ENCODE results near the gene ABCA13. TPM values are rescaled to one million over a fixed set of nuclear protein-coding genes. Genes with fewer than 3 reads are reported as not detected.

ABCA13 gene
- total RNA-seq, 1 donor from 2014 or later = 0.12 TPM

DNA sequence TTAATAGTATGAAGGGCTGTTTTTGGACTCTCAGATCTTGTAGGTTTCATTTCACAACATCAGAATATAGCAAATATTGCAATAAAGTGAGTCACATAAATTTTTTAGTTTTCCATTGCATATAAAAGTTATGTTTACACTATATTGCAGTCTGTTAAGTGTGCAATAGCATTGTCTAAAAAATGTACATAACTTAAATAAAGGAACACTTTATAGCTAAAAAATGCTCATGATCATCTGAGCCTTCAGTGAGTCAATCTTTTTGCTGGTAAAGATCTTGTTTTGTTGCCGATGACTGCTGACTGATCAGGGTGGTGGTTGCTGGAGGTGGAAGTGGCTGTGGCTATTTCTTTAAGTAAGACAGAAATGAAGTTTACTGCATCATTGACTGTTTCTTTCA is 42.0 kb downstream of the ABCA13 start:
- Mint-ChIP-seq H3K27me3 (no peaks in the 10 kb centered on the region), H3K4me1 (ENCODE audit: low read depth) (peaks cover 5% of the 10 kb centered on the region), H3K9me3 (ENCODE audit: low read depth) (peaks cover 16% of the 10 kb centered on the region), H3K4me3 (ENCODE audit: low read depth) (no peak overlapping the region), H3K27ac (no peak overlapping the region), H3K36me3 (ENCODE audit: insufficient read depth) (peaks cover 2% of the 10 kb centered on the region)
- TF ChIP-seq, protein P1, sequence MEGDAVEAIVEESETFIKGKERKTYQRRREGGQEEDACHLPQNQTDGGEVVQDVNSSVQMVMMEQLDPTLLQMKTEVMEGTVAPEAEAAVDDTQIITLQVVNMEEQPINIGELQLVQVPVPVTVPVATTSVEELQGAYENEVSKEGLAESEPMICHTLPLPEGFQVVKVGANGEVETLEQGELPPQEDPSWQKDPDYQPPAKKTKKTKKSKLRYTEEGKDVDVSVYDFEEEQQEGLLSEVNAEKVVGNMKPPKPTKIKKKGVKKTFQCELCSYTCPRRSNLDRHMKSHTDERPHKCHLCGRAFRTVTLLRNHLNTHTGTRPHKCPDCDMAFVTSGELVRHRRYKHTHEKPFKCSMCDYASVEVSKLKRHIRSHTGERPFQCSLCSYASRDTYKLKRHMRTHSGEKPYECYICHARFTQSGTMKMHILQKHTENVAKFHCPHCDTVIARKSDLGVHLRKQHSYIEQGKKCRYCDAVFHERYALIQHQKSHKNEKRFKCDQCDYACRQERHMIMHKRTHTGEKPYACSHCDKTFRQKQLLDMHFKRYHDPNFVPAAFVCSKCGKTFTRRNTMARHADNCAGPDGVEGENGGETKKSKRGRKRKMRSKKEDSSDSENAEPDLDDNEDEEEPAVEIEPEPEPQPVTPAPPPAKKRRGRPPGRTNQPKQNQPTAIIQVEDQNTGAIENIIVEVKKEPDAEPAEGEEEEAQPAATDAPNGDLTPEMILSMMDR (IDR thresholded peaks at IDR 0.05; ENCODE audit: unreplicated experiment) = no peak
- no peak for DNase-seq (ENCODE audit: low spot score, unreplicated experiment)

- Mint-ChIP-seq H3K27me3 (no peaks in the 10 kb centered on the region), H3K4me1 (ENCODE audit: low read depth) (no peaks in the 10 kb centered on the region), H3K36me3 (ENCODE audit: insufficient read depth) (no peaks in the 10 kb centered on the region), H3K4me3 (ENCODE audit: low read depth) (no peak overlapping the region), H3K9me3 (ENCODE audit: low read depth) (peaks cover 2% of the 10 kb centered on the region), H3K27ac (no peak overlapping the region)
- DNase-seq (ENCODE audit: low spot score, unreplicated experiment) = no peak
- TF ChIP-seq, protein P1 (IDR thresholded peaks at IDR 0.05; ENCODE audit: unreplicated experiment) = no peak
Observed at GRCh38 chr7:48217266-48217665, 46.0 kb downstream of the ABCA13 start.

DNA sequence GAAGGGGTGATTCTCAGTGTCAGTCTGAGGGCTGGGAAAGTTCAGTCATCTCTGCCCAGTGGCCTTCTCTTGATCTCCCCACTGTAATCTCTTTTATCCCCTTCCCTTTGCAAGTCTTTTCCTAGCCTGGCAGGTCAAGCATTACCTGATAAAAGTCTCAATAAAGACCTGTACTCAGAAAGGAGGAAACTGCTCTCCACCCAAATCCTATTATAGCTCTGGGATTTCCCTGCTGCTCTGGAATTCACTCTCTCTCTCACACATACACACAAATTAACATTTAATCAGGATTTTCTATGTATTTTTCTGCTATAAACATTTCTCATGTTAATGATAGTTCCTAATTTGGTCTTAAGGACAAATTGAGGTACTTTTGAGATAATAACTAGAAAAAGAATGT is 46.5 kb downstream of the ABCA13 start:
- Mint-ChIP-seq H3K27ac (no peak overlapping the region), H3K27me3 (no peaks in the 10 kb centered on the region), H3K36me3 (ENCODE audit: insufficient read depth) (no peaks in the 10 kb centered on the region), H3K4me1 (ENCODE audit: low read depth) (no peaks in the 10 kb centered on the region), H3K9me3 (ENCODE audit: low read depth) (no peaks in the 10 kb centered on the region), H3K4me3 (ENCODE audit: low read depth) (no peak overlapping the region)
- TF ChIP-seq, protein P1 (IDR thresholded peaks at IDR 0.05; ENCODE audit: unreplicated experiment) = no peak
- no peak for DNase-seq (ENCODE audit: low spot score, unreplicated experiment)

DNA sequence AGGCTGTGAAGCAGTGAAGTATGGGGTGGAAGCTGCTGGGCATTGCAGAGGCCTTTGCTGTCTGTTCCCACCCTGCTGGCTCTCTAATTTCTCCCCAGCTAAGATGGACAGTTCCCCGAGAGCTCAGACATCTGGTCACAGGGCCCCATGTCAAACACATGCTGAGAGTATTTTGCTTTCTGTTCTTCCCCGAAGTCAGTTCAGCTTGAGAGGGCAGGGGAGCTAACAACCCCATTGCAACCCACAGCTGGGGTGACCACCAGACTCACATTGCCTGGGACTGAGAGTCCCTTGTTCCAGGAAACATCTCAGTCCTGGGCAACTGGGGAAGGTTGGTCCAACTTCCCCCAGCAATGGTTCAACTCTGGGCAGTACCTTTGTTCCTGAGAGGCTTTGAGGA is 52.8 kb downstream of the ABCA13 start:
- no peaks in the 10 kb centered on the region for H3K4me1 Mint-ChIP-seq (ENCODE audit: low read depth)

GRCh38 chr7:48225101-48225500 is 53.8 kb downstream of the ABCA13 start:
- Mint-ChIP-seq H3K36me3 (ENCODE audit: insufficient read depth) (no peaks in the 10 kb centered on the region), H3K9me3 (ENCODE audit: low read depth) (no peaks in the 10 kb centered on the region), H3K4me3 (ENCODE audit: low read depth) (no peak overlapping the region), H3K27ac (no peak overlapping the region), H3K4me1 (ENCODE audit: low read depth) (no peaks in the 10 kb centered on the region), H3K27me3 (peaks cover 4% of the 10 kb centered on the region)
- TF ChIP-seq, protein P1 (IDR thresholded peaks at IDR 0.05; ENCODE audit: unreplicated experiment) = no peak
- no peak for DNase-seq (ENCODE audit: low spot score, unreplicated experiment)

More for the DNA sequence above, 52.8 kb downstream of the ABCA13 start:
- Mint-ChIP-seq H3K4me3 (ENCODE audit: low read depth) (no peak overlapping the region), H3K27ac (no peak overlapping the region), H3K36me3 (ENCODE audit: insufficient read depth) (no peaks in the 10 kb centered on the region), H3K9me3 (ENCODE audit: low read depth) (no peaks in the 10 kb centered on the region), H3K27me3 (peaks cover 4% of the 10 kb centered on the region)
- no peak for DNase-seq (ENCODE audit: low spot score, unreplicated experiment)
- TF ChIP-seq, protein P1 (IDR thresholded peaks at IDR 0.05; ENCODE audit: unreplicated experiment) = no peak
